Smooth muscle cell of the brain vasculature (primary cell): ENCODE data around the gene RHOC.

Experiments used
- DNase-seq: peaks from one replicate; pipeline ENCODE4 v3.0.0-alpha.2; 2012; ENCODE audit warnings: low read depth, low spot score

Gene RHOC

GRCh38 chr1:112717263-112717873 lies 10.4 kb upstream of the RHOC start:
- no peak for DNase-seq

GRCh38 chr1:112716133-112716720 lies 9.3 kb upstream of the RHOC start:
- DNase-seq, result peak; percentile 85

- DNase-seq, result peak; percentile 73
Observed at GRCh38 chr1:112715264-112716053, 8.5 kb upstream of the RHOC start, which contains the start of gene PPM1J. PPM1J (minus strand) TSS chr1:112715332; CDS start chr1:112715301, 31 bp downstream.

DNA sequence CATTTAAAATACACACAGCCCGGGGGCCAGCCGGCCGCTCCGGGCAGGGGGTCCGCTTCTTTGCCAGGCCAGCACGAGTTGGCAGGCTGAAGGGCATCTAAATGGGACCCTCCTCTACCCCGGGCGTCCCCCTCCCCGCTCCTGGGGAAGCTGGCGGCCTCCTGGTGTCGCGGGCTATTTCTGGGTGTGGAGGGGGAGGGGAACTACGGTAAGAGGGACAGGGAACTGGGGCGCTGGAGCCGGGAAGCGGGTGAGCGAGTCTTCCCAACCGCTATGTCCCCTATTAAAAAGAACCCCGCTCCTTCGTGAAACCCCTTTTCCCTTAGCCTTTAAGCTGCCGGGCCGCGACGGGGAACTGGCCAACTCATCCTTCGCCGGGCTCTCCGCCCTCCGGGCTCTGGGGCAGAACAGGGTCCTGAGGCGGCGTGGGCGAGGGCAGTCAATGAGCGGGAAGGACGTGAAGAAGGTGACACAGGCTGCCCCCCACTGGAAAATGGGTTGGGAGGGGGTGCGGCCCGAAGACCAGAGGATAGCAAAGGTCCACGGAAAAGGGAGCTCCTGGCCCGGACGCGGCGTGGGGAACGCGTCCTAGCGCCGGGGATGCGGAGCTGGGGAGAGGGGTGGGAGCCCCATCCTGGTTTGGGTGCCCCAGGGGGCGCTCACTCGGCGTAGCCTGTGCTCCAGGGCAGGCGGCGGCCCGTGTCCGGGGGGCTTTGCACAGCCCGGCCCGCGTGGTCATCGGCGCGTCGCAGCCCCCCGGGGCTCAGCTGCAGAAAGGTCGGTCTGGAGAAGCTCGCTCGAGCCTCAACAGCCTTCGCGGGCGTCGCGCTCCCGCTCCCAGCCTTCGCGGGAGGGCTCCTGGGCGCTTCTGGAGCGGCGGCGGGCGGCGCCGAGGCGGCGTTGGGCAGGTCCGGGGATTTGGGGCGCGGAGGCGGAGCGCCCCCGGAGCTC lies 7.7 kb upstream of the RHOC start:
- no peak for DNase-seq

DNA sequence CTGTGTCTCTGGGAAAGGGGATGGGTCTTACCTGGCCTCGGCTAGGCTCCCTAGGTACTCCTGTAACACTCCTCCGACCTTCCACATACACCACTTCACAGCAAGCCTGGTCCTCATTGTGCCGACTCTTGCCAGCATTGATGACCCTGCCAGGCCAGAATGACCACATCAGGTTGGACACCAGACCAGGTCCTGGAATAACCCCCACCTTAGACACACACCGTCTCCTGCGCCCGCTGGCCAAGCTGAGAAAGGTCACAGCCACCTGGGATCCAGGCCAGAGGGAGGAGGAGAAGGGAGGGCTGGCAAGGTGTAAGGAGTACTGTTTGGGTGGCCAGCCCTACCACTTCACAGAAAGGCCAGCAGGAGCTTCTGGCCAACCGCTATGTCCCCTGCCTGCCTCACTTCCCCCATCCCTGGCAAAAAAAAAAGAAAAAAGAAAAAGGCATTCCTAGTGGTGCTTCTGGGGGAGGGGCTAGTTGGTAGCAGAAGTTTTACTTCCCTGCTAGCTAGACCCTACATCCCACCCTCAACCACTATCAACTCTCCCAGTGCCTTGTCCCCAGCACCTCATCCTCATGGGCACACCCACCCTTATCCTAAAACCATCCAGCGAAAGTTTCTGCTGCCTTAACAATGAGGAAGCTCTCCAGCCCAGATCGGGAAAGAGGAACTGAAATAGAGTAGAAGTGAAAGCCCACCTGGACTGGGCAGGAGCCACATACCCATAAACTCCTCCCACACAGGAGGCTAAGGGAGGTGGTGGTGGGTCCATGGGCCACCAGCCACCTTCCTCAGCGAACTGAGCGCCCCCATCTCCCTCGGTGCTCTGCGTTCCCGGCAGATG lies 6.8 kb upstream of the RHOC start:
- DNase-seq, result no peak

- DNase-seq, result no peak
Observed at GRCh38 chr1:112712701-112713128, 5.8 kb upstream of the RHOC start.

DNA sequence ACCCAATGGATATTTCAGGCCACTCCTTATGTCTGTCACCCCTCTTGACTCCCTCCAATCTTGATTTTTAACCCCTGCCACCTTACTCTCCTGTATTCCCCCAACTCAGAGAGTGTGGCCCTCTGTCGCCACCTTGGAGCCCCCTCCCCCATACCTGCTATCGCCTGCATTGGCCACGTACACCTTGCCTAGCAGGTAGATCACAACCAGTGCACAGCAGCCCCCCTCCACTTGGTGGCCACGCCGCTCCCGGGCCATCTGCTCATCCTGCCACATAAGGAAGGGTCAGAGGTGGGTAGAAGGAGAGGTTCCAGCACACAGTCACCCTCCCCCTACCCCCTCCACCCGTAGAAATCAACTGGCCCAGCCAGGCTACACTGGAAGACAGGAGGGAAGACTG lies 5.3 kb upstream of the RHOC start:
- no peak for DNase-seq

GRCh38 chr1:112711670-112712069 lies 4.7 kb upstream of the RHOC start:
- DNase-seq, result no peak

DNA sequence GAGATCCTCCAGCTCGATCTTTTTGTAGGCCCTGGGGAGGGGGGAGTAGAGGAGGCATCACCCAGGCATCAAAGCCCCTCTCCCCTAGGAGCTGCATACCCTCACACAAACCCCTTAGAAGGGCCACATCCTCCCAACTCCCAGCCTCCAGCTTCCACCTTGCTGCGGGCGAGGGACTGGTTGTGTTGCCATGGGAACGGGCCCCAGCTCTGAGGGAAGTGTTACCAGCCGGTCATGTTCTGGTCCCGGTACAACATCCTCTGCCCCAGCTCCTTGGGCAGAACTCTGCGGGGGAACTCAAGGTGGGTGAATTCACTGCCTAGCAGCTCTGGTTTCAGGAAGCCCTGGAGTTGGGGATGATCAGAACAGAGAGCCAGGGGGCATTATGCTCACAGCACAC lies 4.1 kb upstream of the RHOC start:
- DNase-seq, result no peak

DNA sequence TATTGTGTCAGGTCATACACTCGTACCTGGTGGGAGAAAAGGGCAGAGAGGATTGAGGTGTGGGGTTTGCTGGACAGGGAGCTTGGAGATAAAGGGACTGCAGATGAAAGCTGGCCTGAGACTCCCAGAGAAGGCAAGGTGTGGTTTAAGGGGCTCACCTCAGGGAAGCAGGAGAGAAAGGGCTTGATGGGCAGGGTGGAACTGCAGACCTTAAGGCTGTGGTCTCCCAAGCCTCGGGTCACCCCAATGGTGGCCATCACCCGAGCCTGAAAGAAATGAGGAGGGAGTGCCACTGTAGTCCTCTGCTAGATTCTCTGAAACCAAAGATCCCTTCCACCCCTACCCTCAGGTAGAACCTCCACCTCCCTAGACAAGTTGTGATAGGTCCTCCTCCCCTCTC lies 3.7 kb upstream of the RHOC start:
- DNase-seq, result no peak

- DNase-seq, result no peak
Observed at GRCh38 chr1:112710159-112710558, 3.2 kb upstream of the RHOC start.

- DNase-seq, result no peak
Observed at GRCh38 chr1:112708489-112708888, 1.6 kb upstream of the RHOC start.

GRCh38 chr1:112708002-112708448 lies 1.1 kb upstream of the RHOC start:
- DNase-seq, result no peak

DNA sequence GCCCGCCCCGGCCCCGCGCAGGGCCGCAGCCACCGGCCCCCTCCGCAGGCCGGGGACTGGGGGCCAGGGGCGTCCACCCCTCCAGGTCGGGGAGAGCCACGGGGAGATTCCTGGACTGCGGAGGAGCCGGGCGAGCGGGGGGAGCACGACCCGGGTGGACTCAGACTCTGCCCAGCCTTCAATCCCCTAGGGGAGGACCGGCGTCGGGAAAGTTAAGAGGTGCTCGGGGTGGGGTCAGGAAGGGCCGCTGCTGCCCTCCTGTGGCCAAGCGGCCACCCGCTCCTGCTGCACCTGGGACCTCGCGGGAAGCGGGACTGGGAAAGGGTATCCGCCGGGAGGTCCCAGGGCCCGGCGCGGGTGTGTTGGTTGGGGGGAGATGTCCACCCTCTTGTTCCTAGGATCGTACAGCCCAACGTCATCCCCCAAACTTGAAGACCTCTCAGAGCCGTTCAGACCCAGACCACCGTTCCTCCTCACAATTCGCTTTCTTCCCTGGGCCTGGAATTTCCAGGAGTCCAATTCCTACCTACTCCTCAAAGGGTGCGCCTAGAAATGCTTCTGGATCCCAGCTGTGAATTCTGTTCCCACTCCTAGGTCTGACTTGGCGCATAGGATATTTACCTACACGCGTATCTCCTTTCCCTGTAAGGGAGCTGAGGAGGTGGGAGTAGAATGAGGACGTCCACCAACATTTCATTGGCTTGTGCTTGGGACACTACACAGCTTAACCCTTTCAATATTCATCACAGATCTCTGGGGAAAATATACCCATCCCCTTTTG lies 484 bp upstream of the RHOC start:
- DNase-seq, result peak; percentile 61

DNA sequence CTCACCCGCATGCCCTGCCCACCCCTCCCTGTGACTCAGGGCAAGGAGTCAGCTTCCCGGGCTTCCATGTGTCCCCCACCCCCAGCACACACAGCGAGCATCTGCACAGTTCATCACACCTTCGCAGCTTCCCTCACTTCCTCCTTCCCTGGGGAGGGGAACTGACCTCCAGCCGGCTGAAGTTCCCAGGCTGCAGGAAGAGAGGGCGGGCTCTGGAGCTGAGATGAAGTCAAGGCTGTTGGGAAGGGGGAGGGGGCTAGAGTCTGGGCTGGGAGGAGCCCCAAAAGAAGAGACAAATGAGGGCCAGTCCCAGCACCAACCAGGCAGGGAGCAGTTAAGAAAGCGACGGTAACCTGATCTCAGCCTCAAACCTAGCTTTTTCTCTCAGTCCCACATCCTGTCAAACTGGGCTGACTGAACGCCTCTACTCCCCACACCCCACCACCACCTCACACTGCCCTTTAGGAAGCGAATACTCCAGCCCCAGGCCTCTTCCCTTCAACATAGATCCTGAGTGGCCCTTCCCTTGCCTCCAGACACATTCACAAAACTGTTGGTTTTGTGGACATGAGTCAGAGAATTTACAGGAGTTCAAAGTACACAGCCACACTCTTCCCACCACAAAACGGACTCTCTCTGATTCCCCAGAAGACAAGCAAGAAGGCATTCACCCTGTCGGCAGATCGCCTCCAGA lies 1.8 kb downstream of the RHOC start:
- peak; percentile 90 for DNase-seq

- DNase-seq, result no peak
Observed at GRCh38 chr1:112704391-112704933, 2.5 kb downstream of the RHOC start.

DNA sequence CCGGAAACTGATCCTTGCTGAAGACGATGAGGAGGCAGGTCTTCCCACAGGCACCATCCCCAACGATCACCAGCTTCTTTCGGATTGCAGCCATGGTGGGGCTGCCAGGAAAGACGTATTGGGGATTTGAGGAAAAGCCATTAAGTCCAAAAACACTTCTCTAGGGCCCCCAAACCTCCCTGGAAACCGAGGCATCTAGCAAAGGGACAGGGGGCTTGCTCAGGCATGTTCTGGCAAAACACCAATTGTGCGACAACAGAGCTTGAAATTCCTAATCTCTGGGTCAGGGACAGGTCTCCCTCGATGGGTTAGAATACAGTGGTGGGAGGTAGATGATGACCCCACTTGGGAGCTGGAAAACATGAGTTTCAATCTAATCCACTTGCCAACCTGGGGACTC lies 3.2 kb downstream of the RHOC start:
- no peak for DNase-seq

DNA sequence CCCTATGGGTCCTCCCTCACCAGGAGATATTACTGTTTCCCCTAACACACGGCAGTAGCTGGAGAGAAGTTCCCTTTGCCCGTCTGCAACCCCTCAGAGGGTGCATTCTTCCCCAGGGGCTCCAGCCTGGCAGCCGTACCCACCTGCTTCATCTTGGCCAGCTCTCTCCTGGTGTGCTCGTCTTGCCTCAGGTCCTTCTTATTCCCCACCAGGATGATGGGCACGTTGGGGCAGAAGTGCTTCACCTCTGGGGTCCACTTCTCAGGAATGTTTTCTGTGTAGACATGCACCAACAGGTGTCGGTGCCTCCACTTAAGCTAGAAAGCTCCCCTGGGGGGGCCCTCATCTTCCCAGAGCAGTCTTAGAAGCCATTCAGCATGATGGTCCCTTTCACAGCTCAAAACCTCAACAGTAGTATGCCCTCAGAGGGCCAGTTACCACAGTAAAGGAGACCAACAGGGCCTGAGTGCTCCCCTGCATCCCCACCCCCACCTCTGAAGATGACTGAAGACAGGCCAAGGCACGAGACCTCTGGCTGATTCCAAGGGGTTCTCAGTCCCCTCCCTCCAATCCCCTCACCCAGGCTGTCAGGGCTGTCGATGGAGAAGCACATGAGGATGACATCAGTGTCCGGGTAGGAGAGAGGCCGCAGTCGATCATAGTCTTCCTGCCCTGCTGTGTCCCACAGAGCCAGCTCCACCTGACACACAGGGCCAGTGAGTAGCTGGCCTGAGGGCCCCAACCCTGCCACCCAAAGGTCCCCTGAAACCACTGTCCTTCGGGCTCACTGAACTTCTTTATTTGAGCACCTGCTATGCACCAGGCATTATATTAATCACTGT lies 4.3 kb downstream of the RHOC start:
- DNase-seq, result no peak
